GM12891 (cell line): ENCODE measurements around the gene BABAM2.

Source experiments
- POLR2A ChIP-seq: IDR thresholded peaks from 2 replicates; pipeline ENCODE4 v1.6.1; 2011; ENCODE audit warnings: low read depth, low read length, control low read depth
- POLR2AphosphoS5 ChIP-seq: IDR thresholded peaks from 2 replicates; pipeline ENCODE4 v1.6.1; 2011; ENCODE audit warnings: low read depth, low read length, control low read depth
- SPI1 ChIP-seq: IDR thresholded peaks from 2 replicates; pipeline ENCODE4 v1.6.1; 2011; ENCODE audit warnings: low read depth, low read length, control low read depth
- TAF1 ChIP-seq: IDR thresholded peaks from 2 replicates; pipeline ENCODE4 v1.6.1; 2011; ENCODE audit warnings: low read depth, low read length, control low read depth

GRCh38 chr2:28336264-28336980 is 445.9 kb downstream of the BABAM2 start:
- TF ChIP-seq POLR2A: no peak
- TF ChIP-seq POLR2AphosphoS5: no peak
- no peak for TF ChIP-seq TAF1
- TF ChIP-seq SPI1: no peak
